Stimulated activated naive CD8-positive, alpha-beta T cell treated with anti-CD3 and anti-CD28 coated beads, Interleukin-15, amount 100 ng/mL, for 72 hours (primary cell): ENCODE data around the gene LLGL1.

Experiments
- ATAC-seq: fragments of 150-1000 bp; cut with Tn5 transposase; 2 replicates; pipeline ENCODE4 v1.10.0; 2021; ENCODE audit warnings: mild to moderate bottlenecking, moderate library complexity
- DNase-seq, 2 donors: peaks; one replicate each; pipeline ENCODE4 v3.0.0; 2021 to 2022
- H3K27ac Mint-ChIP-seq, 2 donors: one replicate each; pipeline ENCODE4 v1.8.0; 2022; ENCODE audit warnings: mild to moderate bottlenecking in 2 of 2, mixed read lengths in 2 of 2, moderate library complexity in 2 of 2
- H3K27me3 Mint-ChIP-seq: one replicate; pipeline ENCODE4 v1.8.0; 2022; ENCODE audit warnings: mixed read lengths
- H3K4me1 Mint-ChIP-seq: one replicate; pipeline ENCODE4 v1.8.0; 2022; ENCODE audit warnings: mild to moderate bottlenecking, mixed read lengths
- H3K4me3 Mint-ChIP-seq, 2 donors: one replicate each; pipeline ENCODE4 v1.8.0; 2022; ENCODE audit warnings: mild to moderate bottlenecking in 2 of 2, mixed read lengths in 2 of 2, moderate library complexity in 1 of 2
- H3K9me3 Mint-ChIP-seq, 2 donors: one replicate each; pipeline ENCODE4 v1.8.0; 2022; ENCODE audit warnings: mixed read lengths in 2 of 2

The LLGL1 gene

GRCh38 chr17:18225121-18225641 lies at the start of gene LLGL1:
LLGL1 (plus strand) TSS chr17:18225635; CDS start chr17:18225683, 48 bp downstream.
- H3K9me3 Mint-ChIP-seq: no peaks in the 10 kb centered on the region
- ATAC-seq (peak; percentile 96), DNase-seq (peak; percentile 95 to 97)
- H3K27ac Mint-ChIP-seq: peak within 1 kb of the TSS; percentile 50 to 88
- H3K4me3 Mint-ChIP-seq: peak within 1 kb of the TSS; percentile 95
- H3K27me3 Mint-ChIP-seq: no peaks in the 10 kb centered on the region
- peaks cover 40% of the 10 kb centered on the region for H3K4me1 Mint-ChIP-seq

- no peak overlapping the region for H3K4me3 Mint-ChIP-seq
- H3K4me1 Mint-ChIP-seq: peaks cover 21% of the 10 kb centered on the region
- H3K9me3 Mint-ChIP-seq: no peaks in the 10 kb centered on the region
- H3K27me3 Mint-ChIP-seq: no peaks in the 10 kb centered on the region
- DNase-seq: no peak
- no peak overlapping the region for H3K27ac Mint-ChIP-seq
- ATAC-seq: no peak
Measured at GRCh38 chr17:18176176-18176575, 49.3 kb upstream of the LLGL1 start.

GRCh38 chr17:18177133-18177532 lies 48.3 kb upstream of the LLGL1 start:
- Mint-ChIP-seq H3K4me1 (peaks cover 30% of the 10 kb centered on the region), H3K9me3 (no peaks in the 10 kb centered on the region), H3K27me3 (no peaks in the 10 kb centered on the region), H3K27ac (peak overlapping the region in 1 of 2 donors; percentile 89), H3K4me3 (no peak overlapping the region)
- DNase-seq (no peak), ATAC-seq (no peak)

GRCh38 chr17:18177722-18178121 lies 47.7 kb upstream of the LLGL1 start:
- DNase-seq (no peak), ATAC-seq (no peak)
- Mint-ChIP-seq H3K9me3 (no peaks in the 10 kb centered on the region), H3K27me3 (no peaks in the 10 kb centered on the region), H3K27ac (no peak overlapping the region), H3K4me3 (no peak overlapping the region), H3K4me1 (peaks cover 36% of the 10 kb centered on the region)

GRCh38 chr17:18179196-18179595 lies 46.2 kb upstream of the LLGL1 start:
- DNase-seq (no peak), ATAC-seq (no peak)
- Mint-ChIP-seq H3K27me3 (no peaks in the 10 kb centered on the region), H3K27ac (peak overlapping the region in 1 of 2 donors; percentile 77), H3K4me1 (peaks cover 34% of the 10 kb centered on the region), H3K9me3 (no peaks in the 10 kb centered on the region), H3K4me3 (no peak overlapping the region)

GRCh38 chr17:18179804-18180203 lies 45.6 kb upstream of the LLGL1 start:
- ATAC-seq (no peak), DNase-seq (no peak)
- Mint-ChIP-seq H3K9me3 (no peaks in the 10 kb centered on the region), H3K27me3 (no peaks in the 10 kb centered on the region), H3K4me3 (no peak overlapping the region), H3K4me1 (peaks cover 35% of the 10 kb centered on the region), H3K27ac (no peak overlapping the region)

GRCh38 chr17:18181358-18181757 lies 44.1 kb upstream of the LLGL1 start:
- H3K27ac Mint-ChIP-seq: peak overlapping the region; percentile 88 to 98
- no peak for ATAC-seq
- H3K4me1 Mint-ChIP-seq: peaks cover 47% of the 10 kb centered on the region
- peak; percentile 27 to 49 for DNase-seq
- no peaks in the 10 kb centered on the region for H3K9me3 Mint-ChIP-seq
- H3K27me3 Mint-ChIP-seq: no peaks in the 10 kb centered on the region
- H3K4me3 Mint-ChIP-seq: peak overlapping the region; percentile 90 to 98

- Mint-ChIP-seq H3K27me3 (no peaks in the 10 kb centered on the region), H3K4me3 (peak overlapping the region; percentile 90 to 98), H3K4me1 (peaks cover 57% of the 10 kb centered on the region), H3K9me3 (no peaks in the 10 kb centered on the region), H3K27ac (peak overlapping the region; percentile 98 to 99)
- ATAC-seq (no peak), DNase-seq (no peak)
Measured at GRCh38 chr17:18182110-18182977, 43.1 kb upstream of the LLGL1 start.

- ATAC-seq: peak; percentile 58
- H3K4me1 Mint-ChIP-seq: peaks cover 63% of the 10 kb centered on the region
- peak in 1 of 2 donors; percentile 85 for DNase-seq
- peak overlapping the region; percentile 98 to 99 for H3K27ac Mint-ChIP-seq
- H3K9me3 Mint-ChIP-seq: no peaks in the 10 kb centered on the region
- no peaks in the 10 kb centered on the region for H3K27me3 Mint-ChIP-seq
- H3K4me3 Mint-ChIP-seq: peak overlapping the region; percentile 90 to 98
Measured at GRCh38 chr17:18182978-18183333, 42.5 kb upstream of the LLGL1 start.

GRCh38 chr17:18183334-18184142 lies 41.9 kb upstream of the LLGL1 start, which contains the start of gene ALKBH5:
ALKBH5 (plus strand) TSS chr17:18183828; CDS start chr17:18184244, 416 bp downstream.
- DNase-seq (peak; percentile 99), ATAC-seq (peak; percentile 92)
- no peaks in the 10 kb centered on the region for H3K9me3 Mint-ChIP-seq
- peaks cover 69% of the 10 kb centered on the region for H3K4me1 Mint-ChIP-seq
- H3K4me3 Mint-ChIP-seq: peak within 1 kb of the TSS; percentile 90 to 98
- H3K27me3 Mint-ChIP-seq: no peaks in the 10 kb centered on the region
- peak within 1 kb of the TSS; percentile 98 to 99 for H3K27ac Mint-ChIP-seq

GRCh38 chr17:18184143-18185031 lies 41.0 kb upstream of the LLGL1 start:
- Mint-ChIP-seq H3K27me3 (no peaks in the 10 kb centered on the region), H3K27ac (peak overlapping the region; percentile 93 to 97), H3K9me3 (no peaks in the 10 kb centered on the region), H3K4me1 (peaks cover 74% of the 10 kb centered on the region), H3K4me3 (peak overlapping the region; percentile 90 to 98)
- ATAC-seq (peak; percentile 16), DNase-seq (peak; percentile 55 to 73)

GRCh38 chr17:18185391-18185790 lies 40.0 kb upstream of the LLGL1 start:
- no peaks in the 10 kb centered on the region for H3K9me3 Mint-ChIP-seq
- H3K4me3 Mint-ChIP-seq: peak overlapping the region; percentile 90 to 98
- no peak for ATAC-seq
- H3K27ac Mint-ChIP-seq: peak overlapping the region; percentile 93 to 97
- H3K4me1 Mint-ChIP-seq: peaks cover 79% of the 10 kb centered on the region
- no peaks in the 10 kb centered on the region for H3K27me3 Mint-ChIP-seq
- no peak for DNase-seq

- H3K4me3 Mint-ChIP-seq: peak overlapping the region; percentile 90 to 98
- no peak for ATAC-seq
- no peaks in the 10 kb centered on the region for H3K9me3 Mint-ChIP-seq
- H3K27me3 Mint-ChIP-seq: no peaks in the 10 kb centered on the region
- no peak for DNase-seq
- H3K4me1 Mint-ChIP-seq: peaks cover 79% of the 10 kb centered on the region
- peak overlapping the region; percentile 48 to 93 for H3K27ac Mint-ChIP-seq
Measured at GRCh38 chr17:18185832-18186626, 39.4 kb upstream of the LLGL1 start.

GRCh38 chr17:18186627-18186982 lies 38.8 kb upstream of the LLGL1 start:
- H3K4me1 Mint-ChIP-seq: peaks cover 79% of the 10 kb centered on the region
- ATAC-seq: no peak
- no peak for DNase-seq
- no peaks in the 10 kb centered on the region for H3K9me3 Mint-ChIP-seq
- H3K4me3 Mint-ChIP-seq: peak overlapping the region; percentile 90 to 98
- H3K27ac Mint-ChIP-seq: peak overlapping the region; percentile 75 to 93
- no peaks in the 10 kb centered on the region for H3K27me3 Mint-ChIP-seq
